Putamen (tissue), 1 donor: Measurements from ENCODE around the gene KRTAP10-9.
"Not testable (repeated sequence)": the region's sequence is repeated elsewhere in the genome, so short reads cannot be mapped to it uniquely, and the experiment has no call there.

Experiments
- DNase-seq: peaks from one replicate; pipeline ENCODE4 v3.0.0-alpha.2; 2016; ENCODE audit warnings: low spot score

KRTAP10-9 gene

DNA sequence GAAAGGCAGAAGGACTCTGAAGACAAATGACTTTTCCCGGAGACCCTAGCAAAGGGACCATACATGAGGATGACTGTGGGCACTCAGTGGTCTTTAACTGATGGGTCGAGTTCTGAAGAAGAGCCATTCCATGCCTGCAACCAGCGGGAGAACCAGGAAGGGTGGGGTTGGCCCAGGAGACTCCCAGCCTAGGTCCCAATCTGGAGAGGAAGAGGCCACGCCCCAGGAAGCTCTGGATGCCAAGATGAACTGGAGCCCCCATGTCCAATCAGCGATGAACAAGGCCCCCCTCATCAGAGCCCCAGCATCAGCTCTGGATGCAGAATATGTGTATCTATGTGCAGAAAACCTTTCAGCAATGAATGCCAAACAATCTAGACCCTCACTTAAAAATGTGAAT lies 13.9 kb downstream of the KRTAP10-9 start:
- no peak for DNase-seq

DNA sequence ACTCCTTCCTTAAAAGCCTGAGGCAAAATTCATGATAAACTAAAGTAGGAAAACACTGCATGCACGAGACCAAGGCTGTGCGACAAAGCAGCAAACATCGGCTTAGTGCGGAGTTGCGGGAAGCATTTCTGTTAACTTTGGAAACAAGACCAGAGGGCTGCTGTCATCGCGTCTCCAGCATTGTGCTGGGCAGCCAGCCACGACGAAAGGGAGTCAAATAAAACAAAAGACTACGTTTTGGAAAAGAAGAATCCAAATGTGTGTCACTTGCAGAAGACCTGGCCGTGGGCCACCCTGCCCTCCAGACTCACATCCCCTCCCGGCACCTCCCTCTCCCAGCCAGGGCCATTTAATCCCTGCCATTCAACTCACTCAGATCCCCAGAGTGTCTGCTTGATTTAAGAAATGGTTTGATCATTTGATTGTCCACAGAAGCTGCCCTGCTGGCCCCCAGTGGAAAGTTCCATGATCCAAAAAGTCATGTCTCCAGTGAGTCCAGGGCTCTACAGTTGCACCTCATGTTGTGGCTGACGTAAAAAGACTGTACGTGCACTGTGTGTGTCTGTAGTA lies 16.9 kb downstream of the KRTAP10-9 start:
- no peak for DNase-seq

DNA sequence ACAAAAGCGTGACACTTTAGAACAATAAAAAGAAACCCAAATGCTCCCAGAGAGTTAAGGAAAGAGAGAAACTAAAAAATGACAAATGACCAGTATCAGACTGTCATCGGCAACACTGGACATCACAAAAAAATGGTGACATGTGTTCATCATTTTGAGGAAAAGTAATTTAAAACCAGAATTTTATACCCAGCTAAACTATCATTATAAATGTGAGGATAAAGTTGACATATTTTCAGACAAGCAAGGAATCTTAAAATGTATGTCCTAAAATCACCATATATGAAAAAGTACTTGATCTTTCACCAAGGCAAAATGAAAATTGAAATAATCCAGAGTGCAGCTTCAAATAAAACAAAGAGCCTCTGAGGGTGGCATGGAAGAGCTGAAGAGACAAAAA lies 18.0 kb downstream of the KRTAP10-9 start:
- no peak for DNase-seq

DNA sequence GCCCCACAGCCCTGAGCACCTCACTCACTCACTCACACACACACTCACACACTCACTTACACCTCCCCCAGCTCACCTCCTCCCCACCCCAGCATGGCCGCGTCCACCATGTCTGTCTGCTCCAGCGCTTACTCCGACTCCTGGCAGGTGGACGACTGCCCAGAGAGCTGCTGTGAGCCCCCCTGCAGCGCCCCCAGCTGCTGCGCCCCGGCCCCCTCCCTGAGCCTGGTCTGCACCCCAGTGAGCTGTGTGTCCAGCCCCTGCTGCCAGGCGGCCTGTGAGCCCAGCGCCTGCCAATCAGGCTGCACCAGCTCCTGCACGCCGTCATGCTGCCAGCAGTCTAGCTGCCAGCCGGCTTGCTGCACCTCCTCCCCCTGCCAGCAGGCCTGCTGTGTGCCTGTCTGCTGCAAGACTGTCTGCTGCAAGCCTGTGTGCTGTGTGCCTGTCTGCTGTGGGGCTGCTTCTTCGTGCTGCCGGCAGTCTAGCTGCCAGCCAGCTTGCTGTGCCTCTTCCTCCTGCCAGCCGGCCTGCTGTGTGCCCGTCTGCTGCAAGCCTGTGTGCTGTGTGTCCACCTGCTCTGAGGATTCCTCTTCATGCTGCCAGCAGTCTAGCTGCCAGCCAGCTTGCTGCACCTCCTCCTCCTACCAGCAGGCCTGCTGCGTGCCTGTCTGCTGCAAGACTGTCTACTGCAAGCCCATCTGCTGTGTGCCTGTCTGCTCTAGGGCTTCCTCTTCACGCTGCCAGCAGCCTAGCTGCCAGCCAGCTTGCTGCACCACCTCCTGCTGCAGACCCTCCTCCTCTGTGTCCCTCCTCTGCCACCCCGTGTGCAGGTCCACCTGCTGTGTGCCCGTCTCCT lies 19.7 kb downstream of the KRTAP10-9 start, which contains the start of gene KRTAP10-11:
KRTAP10-11 (plus strand) TSS at position 49 of the 856 bp plus-strand sequence; CDS start at position 94, 45 bp downstream.
- DNase-seq: not testable (repeated sequence)

DNA sequence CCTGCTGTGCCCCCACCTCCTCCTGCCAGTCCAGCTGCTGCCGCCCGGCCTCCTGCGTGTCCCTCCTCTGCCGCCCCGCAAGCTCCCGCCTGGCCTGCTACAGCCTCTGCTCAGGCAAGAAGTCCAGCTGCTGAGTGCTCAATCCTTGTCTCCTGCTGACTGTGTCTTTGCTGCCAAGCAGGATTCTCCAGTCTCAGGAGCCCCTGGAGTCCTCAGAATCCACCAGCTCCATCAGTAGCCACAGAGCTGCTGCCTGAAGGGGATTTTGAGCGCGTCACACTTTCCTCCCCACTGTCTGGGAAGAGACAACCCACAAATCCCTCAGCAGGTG lies 20.3 kb downstream of the KRTAP10-9 start:
- DNase-seq: no peak

DNA sequence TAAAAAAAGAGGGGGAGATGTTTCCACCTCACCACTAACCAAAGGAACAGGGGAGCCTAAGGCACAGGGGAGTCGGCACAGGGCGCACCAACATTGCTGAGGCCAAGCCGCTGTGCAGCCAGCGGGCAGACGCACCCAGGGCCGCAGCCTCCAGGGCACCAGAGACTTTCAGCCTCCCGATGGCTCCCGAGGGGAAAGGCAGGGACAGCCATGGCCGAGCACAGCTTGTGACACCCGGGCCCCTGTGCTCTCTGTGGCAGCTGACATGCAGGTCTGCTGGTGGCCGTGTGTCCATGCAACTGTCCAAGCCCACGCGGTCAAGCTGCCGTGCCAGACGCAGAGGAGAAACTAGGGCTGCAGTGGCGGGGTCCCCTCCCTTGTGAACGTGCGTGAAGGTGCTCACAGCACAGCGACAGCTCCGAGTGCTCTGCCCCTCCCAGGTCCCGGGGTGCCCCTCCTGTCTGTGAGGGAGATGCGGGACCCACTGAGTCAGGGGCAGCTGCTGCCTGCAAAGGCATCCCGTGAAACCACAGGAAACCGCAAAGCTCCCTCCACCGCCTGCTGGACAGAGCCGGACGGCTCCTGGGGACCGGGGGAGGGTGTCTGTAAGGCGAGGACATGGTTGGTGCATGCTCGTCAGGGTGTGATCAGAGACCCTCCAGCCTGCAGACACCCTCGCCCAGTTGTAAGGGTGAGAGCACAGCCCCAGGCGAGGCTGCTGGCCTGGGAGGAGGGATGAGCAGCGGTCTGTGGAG lies 21.8 kb downstream of the KRTAP10-9 start:
- no peak for DNase-seq

DNA sequence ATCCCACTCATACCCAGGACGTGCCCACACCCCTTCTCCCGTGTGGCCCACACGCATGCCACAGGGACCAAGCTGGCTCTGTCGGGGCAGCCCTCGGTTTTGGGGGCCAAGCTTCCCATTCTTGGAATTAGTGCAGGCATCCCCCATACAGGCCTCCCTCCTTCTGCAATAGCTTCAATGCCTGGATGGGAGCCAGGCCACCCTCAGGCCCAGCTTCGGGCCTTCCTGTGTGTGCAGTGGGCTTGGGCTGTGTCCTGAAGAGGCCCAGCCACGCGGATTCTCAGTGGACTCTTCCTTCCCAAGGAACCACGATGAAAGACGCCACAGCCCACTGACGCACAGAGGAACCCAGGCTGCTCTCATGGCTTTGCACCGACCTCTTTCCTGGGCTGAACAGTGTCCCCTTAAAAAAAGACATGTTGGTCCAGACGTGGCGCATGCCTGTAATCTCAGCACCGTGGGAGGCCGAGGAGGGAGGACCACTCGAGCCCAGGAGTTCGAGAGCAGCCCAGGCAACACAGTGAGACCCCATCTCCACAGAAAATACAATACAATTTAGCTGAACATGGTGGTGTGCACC lies 22.7 kb downstream of the KRTAP10-9 start:
- no peak for DNase-seq

DNA sequence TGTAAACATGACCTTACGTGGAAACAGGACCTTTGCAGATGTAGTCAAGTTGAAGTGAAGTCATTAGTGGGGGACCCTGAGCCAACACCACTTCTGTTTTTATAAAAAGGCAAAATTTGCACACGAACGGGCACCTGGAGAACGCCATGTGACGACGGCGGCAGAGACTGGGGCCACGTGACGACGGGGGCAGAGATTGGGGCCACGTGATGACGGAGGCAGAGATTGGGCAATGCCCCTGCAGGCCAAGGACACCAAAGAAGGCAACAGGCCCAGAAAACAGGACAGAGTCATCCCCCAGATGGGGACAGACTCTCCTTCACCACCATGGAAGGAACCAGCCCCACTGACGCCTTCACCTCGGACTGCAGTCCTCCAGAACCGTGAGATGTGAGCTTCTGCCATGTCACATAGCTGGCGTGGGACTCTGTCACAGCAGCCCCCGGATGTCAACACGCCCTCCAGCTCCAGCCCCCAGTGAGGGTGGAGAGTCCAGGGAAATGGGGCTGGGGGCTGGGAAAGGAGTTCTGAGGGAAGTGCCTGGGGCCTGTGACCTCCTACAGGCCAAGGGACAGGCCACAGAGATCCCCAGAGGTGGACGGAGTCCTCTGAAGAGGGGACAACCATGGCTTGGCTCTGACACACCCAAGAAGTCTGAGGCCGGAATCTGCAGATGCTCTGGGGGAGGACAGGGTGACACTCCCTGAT lies 23.5 kb downstream of the KRTAP10-9 start:
- no peak for DNase-seq

DNA sequence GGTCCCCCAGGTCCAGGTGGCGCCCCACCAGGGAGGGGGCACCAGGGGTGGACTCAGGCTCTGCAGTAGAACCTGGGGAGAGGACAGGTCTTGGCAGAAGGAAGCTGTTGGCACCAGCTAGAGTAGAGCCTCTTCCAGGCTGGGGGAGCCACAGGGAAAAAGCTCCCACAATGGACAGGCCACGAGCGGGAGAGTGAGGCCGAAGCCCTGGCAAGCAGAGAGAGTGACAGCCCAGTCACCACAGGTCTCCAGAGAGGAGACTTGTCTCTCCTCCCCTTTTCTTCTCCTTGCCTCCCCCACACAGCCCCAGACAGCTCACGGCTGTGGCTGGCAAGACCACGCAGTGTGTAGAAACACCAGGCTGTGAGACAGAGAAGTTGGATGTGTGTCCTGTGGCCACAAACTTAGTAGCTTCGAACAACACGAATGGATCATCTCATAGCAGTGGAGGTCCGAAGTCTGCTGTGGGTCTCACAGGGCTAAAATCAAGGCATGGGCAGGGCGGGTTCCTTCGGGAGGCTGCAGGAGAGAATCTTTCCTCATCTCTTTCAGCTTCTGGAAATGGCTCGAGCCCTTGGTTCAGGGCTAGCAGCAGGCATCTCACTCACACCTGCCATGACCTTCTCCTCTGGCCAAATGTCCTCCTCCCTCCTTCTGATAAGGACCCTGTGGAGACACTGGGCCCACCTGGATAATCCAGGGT lies 24.2 kb downstream of the KRTAP10-9 start:
- no peak for DNase-seq

DNA sequence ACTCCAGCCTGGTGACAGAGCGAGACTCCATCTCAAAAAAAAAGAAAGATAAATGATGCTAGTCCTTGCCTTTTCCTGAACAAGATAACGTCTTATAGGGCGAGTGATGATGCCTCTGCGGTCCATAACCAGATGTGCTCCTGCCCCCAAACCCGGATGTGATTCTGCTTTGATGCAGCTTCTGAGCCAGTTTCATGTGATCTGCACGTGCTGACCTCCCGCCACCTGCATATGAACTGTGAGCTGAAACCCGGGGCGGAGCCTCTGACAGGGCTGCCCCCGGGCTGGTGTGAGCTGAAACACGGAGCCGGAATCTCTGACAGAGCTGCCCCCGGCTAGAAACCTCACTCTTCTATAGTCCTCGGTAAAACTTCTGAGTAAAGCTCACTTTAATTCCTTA lies 26.2 kb downstream of the KRTAP10-9 start:
- no peak for DNase-seq

DNA sequence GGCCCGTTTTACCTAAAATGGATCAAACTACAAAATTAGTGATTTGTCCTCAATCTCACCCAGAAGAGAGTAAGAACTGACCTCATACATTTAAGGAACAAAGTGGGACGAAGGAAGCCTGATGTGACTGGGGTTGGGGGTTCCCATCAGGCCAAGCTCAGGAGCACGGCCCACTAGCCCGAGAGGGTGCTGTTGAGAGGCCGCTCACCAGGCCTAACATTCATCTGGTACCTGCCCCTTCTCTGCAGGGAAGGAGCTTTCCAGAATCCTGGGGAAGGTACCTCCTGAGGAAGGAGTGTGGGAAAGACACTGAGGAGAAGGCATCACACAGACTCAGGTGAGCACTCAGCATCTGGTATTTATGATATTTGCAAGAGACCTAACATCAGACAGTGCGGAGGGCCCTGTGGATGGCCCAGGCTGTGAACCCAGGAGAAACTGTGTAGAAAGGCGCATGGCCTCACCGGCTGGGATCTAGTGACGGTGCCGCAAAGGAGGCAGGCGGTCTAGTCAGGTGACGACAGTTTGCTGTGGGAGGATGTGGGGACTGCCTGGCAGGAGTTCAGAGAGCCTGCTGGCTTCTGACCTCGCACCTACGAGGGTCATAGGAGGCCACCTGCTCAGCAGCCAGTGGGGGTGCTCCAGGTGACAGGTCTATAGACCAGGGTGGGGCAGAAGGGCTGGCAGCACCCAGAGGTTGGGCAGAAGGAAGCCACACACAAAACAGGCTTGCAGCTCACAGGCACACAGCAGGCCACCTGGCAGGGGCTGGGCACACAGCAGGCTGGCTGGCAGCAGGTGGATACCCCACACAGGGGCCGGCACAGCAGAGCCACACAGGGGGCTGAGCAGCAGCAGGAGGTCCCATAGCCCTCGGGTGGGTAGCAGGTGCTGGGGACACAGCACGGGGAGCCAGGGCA lies 27.0 kb downstream of the KRTAP10-9 start:
- DNase-seq: no peak

DNA sequence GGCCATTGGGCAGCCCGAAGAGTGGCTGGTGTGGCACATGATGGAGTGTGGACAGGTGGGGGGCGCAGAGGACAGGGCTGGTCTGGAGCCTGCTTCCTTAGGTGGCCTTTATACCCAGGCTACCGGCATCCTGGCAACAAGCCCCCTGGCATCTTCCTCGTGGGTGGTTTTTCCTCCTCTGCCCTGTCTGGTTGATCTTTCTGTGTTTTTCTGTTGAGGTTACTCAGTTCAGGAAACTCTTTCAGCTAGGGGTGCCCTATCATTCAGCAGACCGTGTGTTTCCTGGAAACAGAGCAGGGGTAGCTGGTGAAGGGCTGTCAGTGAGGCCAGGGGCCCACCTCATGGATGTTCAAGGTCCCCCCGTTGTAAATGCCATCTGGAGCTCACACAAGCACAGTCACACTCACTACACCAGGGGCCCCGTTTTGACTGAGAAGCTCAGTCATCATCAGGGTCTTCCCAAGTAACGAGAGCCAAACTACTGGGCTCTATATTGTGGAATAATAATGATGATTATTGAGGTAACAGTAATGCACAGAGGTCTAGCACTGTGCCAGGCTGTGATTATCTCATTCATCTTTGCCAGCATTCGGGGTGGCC lies 27.8 kb downstream of the KRTAP10-9 start, which contains the start of gene KRTAP12-4:
KRTAP12-4 (minus strand) TSS at position 84 of the 600 bp plus-strand sequence; CDS start at position 39, 45 bp downstream.
- no peak for DNase-seq

DNA sequence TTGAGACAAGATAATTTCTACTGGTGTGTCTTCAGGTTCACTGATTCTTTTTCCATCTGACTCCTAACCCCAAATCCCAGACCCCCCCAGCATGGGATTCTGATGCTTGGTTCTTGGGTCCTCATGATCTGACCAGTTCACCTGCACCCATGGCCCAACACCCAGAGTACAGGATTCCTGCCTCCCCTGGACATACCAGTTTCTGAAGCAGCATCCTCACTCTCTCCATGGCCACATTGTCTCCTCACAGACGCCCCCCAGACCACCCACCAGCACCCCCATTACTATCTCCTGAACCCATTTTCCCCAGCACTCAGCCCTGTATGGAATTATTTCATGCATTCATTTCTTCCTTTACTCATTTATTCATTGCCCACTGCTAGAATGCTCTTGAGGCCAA lies 30.0 kb downstream of the KRTAP10-9 start:
- no peak for DNase-seq

DNA sequence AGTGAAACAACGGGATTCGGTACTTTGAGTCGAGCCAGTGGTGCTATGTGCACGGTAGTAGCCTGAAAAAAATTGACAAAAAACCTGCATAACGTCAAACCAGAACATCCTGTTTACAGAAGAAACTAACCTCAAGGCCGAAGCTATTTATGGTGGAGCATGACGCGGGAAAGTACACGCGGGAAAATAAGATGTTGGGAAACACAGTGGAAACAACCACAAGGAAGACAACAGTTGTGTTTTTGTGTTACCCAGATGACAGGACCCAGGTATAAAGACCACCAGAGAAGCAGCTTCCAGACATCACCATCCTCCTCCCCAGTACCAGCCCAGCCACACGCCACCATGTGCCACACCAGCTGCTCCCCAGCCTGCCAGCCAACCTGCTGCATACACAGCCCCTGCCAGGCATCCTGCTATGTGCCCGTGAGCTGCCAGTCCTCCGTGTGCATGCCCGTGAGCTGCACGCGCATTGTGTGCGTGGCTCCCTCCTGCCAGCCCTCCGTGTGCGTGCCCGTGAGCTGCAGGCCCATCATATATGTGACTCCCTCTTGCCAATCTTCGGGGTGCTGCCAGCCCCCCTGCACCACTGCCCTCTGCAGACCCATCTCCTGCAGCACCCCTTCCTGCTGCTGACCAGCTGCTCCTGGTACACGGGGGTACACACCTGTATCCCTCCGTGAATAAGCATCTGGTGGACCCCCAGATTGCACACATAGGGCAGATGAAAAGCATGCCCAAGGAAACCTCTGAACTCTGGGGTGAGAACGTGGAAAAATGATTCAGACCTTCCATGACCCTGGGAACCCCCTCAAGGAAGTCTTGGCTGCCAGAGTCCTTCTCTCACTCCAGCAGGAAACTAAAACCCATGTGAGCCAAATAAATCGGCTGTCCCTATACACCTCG lies 31.0 kb downstream of the KRTAP10-9 start, which contains the start of gene KRTAP12-3:
KRTAP12-3 (plus strand) TSS at position 298 of the 906 bp plus-strand sequence; CDS start at position 346, 48 bp downstream.
- no peak for DNase-seq

DNA sequence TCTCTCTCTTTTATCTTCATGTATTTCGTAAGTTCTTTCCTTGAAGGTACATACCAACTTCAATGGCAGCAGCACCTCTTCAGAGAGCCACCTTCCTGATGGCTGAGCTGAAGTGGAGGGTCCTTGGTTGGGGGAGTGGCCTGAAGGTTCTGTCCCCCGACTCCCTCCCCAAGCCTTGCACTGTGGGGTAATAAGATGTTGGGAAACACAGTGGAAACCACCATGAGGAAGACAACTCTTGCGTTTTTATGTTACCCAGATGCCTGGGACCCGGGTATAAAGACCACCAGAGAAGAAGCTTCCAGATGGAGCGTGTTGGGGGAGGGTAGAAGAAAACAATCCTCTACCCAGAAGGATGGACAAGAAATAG lies 31.6 kb downstream of the KRTAP10-9 start:
- no peak for DNase-seq

DNA sequence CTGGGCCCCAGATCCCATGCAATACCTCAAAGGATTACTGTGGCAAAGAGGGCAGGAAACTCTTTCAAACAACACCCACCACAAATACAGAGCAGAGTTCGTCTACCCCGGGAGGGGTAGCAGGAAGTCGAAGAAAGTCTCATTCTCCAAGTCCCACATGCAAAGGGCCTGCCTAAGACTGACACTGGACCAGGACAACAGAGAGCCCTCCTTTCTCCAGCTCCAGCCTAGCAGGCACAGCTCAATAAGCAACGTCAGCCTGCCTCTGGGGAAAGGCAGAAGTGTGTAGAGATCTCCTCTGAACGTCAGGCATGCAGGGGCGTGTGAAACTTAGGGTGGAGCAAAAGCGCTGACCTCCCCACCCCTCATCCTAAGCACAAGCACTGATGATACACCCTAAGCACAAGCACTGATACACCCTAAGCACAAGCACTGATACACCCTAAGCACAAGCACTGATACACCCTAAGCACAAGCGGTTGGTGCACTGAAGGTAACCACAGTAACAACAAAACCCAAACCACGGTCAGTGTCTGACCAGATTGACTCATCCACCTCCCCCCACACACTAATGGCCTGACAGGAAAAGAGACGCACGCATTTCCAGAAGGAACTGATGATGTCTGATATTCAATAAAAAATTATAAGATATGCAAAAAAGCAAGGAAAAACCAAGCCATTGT lies 32.2 kb downstream of the KRTAP10-9 start:
- no peak for DNase-seq

DNA sequence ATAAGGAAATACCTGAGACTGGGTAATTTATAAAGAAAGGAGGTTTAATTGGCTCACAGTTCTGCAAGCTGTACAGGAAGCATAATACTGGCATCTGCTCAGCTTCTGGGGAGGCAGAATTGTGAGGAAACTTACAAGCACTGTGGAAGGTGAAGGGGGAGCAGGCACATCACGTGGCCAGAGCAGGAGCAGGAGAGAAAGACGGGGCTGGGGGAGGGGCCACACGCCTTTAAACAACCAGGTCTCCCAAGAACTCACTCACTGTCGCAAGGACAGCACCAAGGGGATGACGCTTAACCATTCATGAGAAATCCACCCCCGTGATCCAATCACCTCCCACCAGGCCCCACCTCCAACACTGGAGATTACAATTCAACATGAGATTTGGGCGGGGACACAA lies 34.7 kb downstream of the KRTAP10-9 start:
- not testable (repeated sequence) for DNase-seq

DNA sequence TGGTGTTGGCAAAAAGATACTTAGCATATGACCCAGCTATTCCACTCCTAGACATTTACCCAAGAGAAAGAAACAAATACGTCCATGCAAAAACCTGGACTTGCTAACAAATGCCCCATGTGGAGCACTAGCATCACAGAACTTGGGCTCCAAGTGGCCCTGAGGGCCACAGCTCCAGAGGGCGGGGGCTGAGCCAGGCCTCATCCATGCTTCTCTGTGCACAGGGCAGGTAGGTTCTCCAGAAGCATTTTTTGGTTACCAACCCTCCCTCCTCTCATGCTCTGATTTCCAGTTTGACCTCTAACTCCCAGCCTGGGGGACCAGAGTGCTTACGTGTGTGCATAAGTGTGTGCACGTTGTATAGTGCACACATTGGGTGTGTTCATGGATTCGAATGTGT lies 37.8 kb downstream of the KRTAP10-9 start:
- no peak for DNase-seq
